Fibroblast of pulmonary artery (primary cell): ENCODE results near the gene CYTH2.
A peak's percentile ranks its signal among the peaks of the same experiment; 100 is the strongest.

Source experiments
- DNase-seq: peaks from one replicate; pipeline ENCODE4 v3.0.0-alpha.2; 2010; ENCODE audit warnings: low read depth
- H3K4me3 ChIP-seq: replicated peaks from 2 replicates; pipeline ENCODE4 v1.5.1; 2011; ENCODE audit warnings: low read depth, mild to moderate bottlenecking, control low read depth, low read length, moderate library complexity
- TF ChIP-seq, protein P1 (sequence below): IDR thresholded peaks from 2 replicates; pipeline ENCODE4 v1.5.1; 2011; ENCODE audit warnings: mild to moderate bottlenecking, control low read depth, low read length, inconsistent platforms; ENCODE audit errors: missing control alignments

The CYTH2 gene

DNA sequence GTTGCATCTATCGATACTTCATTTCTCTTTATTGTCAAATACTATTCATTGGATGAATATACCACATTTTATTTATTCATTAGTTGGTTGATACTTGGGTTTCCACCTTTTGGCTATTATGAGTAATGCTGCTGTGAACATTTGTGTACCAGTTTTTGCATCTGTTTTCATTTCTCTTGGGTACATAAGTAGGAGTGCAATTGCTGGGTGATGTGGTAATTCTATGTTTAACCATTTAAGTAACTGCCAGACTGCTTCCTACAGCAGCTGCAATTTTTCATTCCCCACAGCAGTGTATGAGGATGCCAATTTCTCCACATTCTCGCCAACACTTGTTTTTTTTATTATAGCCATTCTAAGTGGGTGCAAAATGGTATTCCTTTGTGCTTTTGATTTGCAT is 11.2 kb upstream of the CYTH2 start:
- H3K4me3 ChIP-seq = no peak overlapping the region
- DNase-seq = peak; percentile 51
- TF ChIP-seq, protein P1, sequence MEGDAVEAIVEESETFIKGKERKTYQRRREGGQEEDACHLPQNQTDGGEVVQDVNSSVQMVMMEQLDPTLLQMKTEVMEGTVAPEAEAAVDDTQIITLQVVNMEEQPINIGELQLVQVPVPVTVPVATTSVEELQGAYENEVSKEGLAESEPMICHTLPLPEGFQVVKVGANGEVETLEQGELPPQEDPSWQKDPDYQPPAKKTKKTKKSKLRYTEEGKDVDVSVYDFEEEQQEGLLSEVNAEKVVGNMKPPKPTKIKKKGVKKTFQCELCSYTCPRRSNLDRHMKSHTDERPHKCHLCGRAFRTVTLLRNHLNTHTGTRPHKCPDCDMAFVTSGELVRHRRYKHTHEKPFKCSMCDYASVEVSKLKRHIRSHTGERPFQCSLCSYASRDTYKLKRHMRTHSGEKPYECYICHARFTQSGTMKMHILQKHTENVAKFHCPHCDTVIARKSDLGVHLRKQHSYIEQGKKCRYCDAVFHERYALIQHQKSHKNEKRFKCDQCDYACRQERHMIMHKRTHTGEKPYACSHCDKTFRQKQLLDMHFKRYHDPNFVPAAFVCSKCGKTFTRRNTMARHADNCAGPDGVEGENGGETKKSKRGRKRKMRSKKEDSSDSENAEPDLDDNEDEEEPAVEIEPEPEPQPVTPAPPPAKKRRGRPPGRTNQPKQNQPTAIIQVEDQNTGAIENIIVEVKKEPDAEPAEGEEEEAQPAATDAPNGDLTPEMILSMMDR = no peak

DNA sequence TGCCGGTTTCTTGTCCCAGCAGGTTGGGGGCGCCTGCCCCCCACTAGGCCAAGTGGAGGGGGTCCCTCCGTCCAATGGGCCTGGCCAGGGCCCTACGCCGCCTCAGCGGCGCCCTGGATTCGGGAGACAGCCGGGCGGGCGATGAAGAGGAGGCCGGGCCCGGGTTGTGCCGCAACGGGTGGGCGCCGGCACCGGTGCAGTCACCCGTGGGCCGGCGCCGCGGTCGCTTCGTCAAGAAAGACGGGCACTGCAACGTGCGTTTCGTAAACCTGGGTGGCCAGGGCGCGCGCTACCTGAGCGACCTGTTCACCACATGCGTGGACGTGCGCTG is 7.6 kb upstream of the CYTH2 start:
- H3K4me3 ChIP-seq = no peak overlapping the region
- TF ChIP-seq, protein P1 = no peak
- DNase-seq = no peak

DNA sequence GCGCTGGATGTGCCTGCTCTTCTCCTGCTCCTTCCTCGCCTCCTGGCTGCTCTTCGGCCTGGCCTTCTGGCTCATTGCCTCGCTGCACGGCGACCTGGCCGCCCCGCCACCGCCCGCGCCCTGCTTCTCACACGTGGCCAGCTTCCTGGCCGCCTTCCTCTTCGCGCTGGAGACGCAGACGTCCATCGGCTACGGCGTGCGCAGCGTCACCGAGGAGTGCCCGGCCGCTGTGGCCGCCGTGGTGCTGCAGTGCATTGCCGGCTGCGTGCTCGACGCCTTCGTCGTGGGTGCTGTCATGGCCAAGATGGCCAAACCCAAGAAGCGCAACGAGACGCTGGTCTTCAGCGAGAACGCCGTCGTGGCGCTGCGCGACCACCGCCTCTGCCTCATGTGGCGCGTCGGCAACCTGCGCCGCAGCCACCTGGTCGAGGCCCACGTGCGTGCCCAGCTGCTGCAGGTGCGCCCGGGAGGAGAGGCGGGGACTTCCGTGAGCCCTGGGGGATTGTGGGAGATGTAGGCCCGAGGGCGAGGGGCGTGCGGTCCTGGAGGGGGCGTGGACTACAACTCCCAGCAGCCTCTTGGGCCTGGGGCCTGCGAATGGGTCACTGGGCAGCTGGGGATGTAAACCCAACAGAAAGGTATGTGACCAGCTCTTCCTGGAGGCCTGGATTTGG is 7.0 kb upstream of the CYTH2 start:
- TF ChIP-seq, protein P1 = no peak
- H3K4me3 ChIP-seq = no peak overlapping the region
- no peak for DNase-seq

DNA sequence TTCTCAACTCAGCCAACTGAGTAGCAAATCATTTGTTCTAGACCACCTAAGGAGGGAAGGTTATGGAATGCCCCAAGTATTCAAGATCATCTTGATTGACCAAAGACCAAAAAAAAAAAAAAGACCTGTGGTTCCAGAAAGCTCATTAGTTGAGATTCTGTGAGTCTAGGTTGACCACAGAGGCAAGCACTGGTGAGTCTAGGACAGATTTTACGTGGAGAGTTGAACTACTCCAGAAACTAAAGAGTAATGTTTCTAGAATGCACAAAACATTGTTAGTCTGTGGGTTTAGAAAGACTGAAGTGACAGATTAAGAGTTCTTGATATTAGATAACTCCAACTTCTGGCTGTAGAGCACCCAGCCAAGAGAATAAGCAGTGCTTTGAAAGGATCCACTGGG is 4.0 kb upstream of the CYTH2 start:
- no peak overlapping the region for H3K4me3 ChIP-seq
- TF ChIP-seq, protein P1 = no peak
- DNase-seq = no peak

DNA sequence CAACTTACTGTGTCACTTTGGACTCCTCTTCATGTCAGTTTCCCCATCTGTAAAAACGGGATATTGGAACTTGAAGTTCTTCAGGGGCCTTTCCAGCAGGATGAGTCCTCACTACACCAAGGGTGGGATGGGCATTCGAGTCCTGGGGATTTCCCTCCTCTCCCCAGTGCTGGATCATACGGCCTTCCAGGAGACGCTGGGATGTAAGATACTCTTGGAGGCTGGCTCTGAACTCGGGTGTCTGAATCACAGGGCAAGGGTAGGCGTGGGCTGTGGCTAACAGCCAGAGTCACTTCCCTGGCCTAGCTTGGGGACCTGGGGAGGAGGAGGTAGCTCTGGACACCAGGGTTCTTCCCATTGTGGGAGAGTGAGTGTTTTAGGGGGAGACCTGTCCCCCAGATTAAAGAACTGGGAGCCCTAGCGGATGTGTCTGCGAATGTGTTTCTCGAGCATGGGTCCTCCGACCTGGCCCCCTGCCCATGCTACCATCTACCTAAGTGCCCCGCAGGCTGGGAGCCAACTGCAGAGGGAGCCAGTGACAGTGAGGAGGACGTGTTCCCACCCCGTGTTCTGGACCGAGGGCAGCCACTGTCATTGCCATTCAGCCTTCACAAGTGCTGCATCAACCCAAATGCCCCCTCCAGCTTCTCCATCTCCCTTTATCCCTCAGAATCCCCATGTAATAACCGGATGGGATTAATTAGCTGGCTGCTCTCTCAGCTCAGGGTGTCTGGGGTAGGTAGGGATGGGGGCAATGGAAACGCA is 2.4 kb upstream of the CYTH2 start:
- peak; percentile 53 for DNase-seq
- H3K4me3 ChIP-seq = no peak overlapping the region
- TF ChIP-seq, protein P1 = no peak

DNA sequence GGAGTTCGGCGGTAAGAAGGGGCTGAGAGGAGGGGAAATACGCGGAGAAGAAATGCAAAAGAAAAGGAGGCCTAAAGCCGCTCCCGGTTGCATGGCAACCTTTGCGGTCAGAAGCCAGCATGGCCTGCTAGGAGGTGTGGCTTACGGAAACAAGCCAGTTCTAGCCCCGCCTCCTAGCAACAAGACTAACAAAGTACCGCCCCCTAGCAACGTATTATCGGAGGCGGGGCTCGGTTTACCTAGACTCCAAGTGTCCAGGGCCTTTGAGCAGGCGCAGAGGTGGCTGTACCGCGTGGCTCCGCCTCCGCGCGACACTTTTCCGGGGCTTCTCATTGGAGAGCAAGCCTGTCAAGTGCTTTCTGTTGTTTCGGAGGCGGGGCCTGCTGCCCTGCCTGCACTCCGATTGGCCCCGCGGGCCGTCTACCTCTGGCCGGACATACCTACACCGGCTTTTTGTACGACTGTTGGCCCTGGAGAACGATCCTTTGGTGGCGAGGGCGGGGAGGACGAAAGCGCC is 339 bp upstream of the CYTH2 start:
- H3K4me3 ChIP-seq = peak overlapping the region; percentile 92
- TF ChIP-seq, protein P1 = no peak
- DNase-seq = peak; percentile 100
